H54 (cell line): ENCODE measurements around the gene EMILIN1.

Source experiments
- DNase-seq: peaks from one replicate; pipeline ENCODE4 v3.0.0; 2011; ENCODE audit warnings: low spot score, mixed read lengths; ENCODE audit not compliant: insufficient read length
- FAIRE-seq: peaks from 3 replicates; lab custom pipeline; 2011; peaks lifted over from hg19 to GRCh38; lab: Jason Lieb, UNC
- POLR2A ChIP-seq: IDR thresholded peaks from 2 replicates; pipeline ENCODE4 v1.6.1; 2011; ENCODE audit warnings: low read depth, mild to moderate bottlenecking, low read length

EMILIN1 gene

DNA sequence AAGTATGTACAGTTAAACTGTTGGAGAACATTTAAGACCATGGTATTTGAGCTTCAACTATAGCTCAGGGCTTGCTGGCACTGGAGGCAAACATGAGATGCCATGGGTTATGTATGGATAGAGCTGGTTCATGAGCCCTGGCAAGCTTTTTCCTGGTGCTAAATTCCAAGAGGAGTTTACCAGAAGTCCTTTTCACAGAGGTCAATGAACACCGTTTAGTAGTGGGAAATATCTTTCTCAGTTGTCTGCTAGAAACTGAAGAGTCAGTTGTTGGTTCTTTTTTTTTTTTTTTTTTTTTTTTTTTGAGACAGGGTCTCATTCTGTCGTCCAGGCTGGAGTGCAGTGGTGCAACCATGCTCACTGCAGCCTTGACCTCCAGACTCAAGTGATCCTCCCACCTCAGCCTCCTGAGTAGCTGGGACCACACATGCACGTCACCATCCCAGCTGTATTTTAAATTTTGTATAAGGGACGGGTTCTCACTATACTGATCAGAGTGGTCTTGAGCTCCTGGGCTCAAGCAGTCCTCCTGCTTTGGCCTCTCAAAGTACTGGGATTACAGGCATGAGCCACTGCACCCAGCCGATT is 9.5 kb downstream of the EMILIN1 start:
- FAIRE-seq (no peak), DNase-seq (no peak)
- no peak for TF ChIP-seq POLR2A

DNA sequence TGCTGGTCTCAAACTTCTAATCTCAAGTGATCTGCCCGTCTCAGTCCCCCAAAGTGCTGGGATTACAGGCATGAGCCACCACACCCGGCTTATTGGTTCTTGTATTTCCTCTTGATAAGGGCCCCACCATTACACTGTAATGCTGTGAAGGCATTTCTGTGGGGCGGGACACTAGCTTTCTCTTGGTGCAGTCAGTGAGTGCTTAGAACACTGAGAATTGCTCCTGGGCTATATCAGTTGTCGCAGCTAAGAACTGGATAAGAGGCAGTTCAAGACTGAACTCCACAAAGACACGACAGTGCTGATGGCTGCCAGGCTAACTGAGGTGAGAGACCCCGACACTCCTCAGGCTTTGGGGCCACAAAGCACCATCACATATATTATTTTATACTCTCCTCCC is 10.2 kb downstream of the EMILIN1 start:
- DNase-seq (no peak), FAIRE-seq (no peak)
- no peak for TF ChIP-seq POLR2A

DNA sequence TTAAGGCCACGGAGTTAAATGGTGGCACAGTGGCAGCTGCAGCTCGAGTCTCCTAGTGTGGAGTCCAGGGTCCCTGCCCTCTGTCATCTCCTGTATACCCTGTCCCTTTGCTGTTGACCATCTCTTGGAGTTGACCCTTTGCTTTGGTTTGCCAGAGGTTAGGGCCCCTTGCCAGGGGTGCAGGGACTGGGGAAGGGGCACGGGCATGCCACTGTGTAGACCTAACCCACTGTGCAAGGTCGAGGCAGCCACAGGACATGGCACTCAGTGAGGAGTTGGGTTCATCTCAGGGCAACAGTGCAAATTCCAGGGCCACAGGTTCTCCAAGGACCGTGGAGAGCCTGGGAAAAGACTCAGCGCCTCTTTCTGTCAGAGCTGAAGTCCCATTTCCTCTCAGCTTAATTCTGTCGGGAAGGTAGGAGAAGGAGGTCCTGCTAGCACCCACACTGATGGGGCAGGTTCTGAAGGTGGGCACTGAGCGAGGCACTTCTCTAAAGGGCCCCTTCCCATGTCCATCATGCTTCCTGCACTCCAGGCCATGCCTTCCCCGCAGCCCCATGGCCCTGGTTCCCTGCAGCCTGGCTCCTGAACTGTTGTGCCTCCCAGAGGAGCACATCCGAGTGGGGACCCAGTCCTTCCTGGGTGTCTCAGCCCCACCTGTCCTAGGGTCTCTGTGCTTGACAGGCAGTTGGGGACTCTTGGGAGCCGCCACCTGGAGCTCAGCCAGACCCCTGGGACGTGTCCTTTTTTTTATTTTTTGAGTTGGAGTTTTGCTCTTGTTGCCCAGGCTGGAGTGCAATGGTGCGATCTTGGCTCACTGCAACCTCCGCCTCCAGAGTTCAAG is 10.9 kb downstream of the EMILIN1 start:
- no peak for TF ChIP-seq POLR2A
- FAIRE-seq, result no peak
- no peak for DNase-seq

DNA sequence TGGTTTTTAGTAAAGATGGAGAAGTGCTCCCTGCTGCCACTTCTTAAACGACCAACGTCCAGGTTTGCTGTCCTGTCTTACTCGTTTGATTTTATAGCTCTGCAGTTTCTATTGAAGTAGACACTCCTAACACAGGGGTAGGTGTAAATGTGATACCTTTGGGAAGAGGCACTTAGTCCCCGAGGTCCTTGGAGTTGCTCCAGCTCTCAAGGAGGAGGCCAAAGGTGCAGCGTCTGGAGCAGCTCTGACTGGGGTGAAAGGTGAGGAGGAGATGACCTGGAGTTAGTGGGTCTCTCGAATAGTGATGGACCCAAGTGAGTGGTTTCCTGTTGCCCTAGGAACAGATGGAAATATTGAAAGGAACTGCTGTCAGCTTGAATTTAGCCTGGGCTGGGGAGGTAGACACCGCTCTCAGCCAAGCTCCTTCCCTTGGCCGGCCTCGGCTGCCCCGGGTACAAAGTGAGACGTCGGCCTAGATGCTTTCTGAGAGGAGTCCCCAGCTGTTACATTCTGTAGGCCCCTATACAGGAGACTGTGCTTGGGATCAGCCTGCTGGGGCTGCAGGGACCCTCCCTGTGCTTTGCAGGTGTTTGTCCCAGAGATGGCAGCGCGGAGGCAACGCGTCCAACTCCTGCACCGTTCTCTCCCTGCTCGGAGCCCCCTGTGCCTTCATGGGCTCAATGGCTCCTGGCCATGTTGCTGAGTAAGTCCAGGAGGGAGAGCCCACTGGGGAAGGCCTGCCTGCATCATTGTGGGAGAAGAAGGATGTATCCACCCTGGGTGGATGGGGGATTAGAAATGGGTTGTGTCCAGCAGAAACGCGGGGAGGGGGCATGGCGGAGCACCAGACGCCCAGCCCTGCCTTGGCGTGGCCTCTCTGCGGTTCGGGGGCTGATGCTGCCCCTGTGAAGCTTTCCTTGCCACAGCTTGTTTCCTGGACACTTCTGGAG is 13.6 kb downstream of the EMILIN1 start:
- DNase-seq (no peak), FAIRE-seq (no peak)
- TF ChIP-seq POLR2A, result no peak

DNA sequence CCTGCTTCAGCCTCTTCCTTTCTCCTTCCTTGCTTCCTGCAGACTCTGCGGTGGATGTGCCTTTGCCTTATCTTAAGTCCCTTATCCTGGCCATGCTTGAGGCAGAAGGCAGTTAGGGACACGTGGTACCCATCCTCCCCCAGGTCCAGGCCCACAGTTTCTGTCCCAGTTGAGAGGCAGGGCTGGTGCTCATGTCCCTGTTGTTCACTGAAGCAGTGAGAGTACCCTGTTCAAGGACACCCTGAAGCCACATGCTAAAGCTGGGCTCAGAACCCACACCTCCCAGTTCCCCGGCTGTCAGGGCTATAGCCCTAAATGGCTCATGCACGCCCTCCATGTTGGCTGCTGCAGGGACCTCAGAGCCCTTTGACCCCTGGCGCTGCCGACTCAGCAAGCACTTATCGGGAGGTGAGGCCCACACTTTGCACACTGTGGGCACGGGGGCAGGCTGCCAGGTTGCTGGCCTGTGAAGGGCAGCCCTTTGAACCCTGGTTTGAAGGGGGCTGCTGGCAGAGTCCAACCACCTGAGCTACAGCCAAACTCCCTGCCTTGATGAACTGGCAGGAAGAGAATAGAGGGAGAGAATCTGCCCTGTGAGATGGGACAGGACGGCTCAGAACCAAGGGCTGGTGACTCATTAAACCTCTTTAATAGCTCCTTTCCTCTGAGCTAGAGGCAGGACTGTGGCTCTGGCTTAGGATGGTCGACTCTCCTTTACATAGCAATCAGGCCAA is 14.4 kb downstream of the EMILIN1 start:
- DNase-seq (no peak), FAIRE-seq (no peak)
- TF ChIP-seq POLR2A, result no peak

DNA sequence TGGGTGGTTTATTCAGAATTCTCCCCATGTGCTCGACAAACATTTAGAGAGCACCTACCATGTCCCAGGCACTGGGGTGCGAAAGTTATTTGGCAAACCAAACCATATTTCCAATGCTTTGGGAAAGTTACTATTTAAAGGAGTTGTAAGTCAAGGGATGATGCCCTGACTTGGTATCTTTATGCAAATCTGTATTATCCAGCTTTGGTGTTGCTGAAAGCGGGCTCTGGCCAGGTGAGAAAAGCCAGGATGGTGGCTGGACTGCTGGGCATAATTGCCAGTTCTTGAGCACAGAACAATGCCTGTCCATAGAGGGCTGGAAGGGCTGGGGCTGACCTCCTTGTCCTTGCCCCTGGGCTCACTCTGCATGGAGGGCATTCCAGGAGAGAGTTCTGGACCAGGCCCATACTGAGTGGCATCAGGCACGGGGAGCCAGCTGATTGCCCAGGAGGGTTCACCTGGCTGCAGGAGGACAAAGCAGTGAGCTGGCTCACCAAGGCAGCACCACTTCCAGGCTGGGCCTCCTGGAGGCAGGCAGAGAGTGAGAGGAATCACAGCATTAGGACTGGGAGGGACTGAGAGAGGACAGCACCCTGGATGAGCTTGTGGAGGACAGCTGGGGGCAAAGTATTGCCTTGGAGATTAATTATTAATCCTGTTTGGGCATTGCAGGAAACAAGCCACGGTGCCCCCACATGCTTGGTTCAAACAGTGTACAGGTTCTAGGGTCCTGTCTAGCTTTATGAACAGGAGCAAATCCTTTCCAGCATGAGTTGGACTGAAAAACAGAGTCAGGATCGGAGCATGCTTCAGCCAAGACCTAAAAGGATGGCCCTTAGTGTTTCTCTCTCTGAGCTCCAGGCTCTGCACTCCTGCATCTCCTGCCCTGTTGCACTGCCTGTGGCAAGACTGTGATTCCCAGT is 15.3 kb downstream of the EMILIN1 start:
- FAIRE-seq (no peak), DNase-seq (no peak)
- no peak for TF ChIP-seq POLR2A

DNA sequence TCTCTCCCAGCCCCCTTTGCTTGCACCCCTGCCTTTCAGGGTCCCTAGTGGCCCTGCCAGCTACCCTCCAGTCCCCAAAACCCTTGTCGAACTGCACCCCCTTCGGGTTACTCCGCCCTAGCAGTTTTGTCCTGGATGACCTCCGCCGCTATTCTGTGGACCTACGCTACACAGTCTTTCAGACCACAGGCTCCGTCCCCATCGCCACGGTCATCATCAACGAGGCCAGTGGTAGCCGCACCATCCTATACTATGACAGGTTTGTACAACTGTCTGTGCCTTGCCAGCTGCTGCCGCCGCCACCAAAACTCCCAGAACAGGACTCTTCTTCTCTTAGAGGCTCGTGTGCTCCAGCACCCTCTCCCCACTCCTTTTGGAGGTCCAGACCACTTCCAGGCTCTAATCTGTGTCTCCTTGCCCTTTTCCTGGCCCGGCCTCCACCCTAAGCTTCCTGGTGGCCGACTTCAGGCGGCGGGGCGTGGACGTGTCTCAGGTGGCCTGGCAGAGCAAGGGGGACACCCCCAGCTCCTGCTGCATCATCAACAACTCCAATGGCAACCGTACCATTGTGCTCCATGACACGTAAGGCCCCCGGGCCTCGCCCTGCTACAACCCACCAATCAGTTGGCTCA is 16.1 kb downstream of the EMILIN1 start:
- FAIRE-seq, result no peak
- no peak for DNase-seq
- no peak for TF ChIP-seq POLR2A

DNA sequence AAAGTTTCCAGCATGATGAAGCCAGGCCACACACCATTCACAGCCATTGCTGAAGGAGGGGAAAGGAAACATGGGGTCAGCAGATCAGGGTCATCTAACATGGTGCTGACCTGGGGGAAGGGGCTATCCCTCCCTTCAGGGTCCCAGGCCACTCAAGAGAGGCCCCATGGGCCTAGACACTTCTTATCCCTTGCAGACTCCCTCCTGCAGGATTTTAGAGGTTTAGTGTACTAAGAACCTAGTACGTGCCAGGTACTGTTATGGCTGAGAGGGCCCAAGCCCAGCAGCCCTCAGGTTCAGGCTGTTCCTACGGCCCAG is 17.0 kb downstream of the EMILIN1 start:
- DNase-seq, result no peak
- no peak for TF ChIP-seq POLR2A
- FAIRE-seq, result no peak

DNA sequence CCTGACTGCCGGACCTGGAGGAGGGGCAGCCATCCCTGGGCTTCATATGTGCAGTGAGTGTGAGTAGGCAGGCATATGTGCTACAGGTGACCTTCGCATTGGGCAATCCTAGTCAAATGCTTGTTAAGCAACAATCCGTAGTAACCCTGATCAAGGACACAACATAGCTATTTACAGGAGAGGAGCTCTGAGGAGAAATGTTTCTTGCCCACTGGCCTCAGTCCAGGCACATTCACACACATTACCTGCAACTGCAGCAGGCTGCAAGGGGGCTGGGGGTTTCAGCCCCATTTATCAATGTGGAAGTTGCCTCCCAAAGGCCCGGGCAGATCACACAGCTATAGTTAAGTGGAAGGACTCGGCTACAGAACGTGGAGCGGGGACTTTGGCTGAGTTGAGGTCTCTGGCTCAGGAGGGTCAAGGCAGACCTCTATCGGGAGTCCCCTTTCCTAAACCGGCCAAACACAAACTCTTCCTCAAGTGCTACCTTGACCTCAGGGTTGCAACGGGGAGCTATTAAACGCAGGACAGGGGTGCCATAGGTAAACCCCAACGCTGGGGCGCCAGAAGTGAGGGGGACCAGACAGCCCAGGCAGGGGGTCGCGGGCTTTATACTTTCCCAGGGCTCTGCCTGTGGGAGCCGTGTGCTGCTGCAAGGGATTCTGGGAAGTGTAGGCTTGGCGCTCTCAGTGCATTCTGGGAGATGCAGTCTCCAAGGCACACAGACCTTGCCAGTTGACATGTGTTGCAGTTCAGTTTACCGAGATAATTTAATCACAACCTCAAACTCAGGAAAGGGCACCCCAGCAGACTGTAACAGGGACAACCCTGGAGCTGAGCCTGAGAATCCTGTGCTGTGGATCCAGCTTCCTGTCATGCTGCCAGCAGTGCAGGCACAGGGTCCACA is 17.6 kb downstream of the EMILIN1 start:
- peak; percentile 6 for FAIRE-seq
- DNase-seq, result peak; percentile 54
- TF ChIP-seq POLR2A, result no peak

DNA sequence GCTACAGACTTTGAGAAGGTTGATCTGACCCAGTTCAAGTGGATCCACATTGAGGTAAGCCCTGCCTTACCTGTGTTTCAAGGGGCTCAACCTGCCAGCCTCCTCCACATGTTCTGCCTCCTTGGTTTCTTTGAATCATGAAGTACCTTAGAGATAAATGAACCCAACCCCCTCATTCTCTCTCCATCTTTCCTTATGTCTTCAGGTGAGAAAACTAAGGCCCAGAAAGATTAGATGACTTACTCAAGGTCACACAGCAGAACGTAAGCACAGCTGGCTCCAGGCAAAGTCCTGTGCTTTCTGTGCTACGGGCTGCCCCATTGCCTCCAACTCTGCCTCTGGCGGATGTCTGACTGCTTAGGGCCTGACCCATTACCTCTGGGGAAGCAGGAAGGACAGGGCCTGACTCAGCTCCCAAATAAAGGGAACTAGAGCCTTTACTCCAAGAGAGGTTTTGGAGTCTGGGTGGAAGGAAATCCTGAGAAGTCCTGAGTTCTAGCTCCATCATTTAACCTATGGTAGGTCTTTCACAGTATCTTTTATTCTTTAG is 18.4 kb downstream of the EMILIN1 start:
- no peak for TF ChIP-seq POLR2A

DNA sequence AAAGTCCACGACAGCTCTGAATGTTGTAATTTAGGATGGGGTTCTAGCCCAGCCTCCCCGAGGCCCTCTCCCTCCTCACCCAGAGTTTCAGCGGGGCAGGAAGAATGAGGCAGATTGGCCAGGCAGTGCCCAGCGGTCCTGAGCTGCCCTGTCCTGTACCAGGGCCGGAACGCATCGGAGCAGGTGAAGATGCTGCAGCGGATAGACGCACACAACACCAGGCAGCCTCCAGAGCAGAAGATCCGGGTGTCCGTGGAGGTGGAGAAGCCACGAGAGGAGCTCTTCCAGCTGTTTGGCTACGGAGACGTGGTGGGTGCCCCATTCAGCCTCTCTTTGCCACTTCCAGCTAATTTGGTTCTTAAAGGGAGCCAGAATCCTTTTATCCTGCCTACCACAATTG is 18.9 kb downstream of the EMILIN1 start:
- FAIRE-seq (no peak), DNase-seq (no peak)
- no peak for TF ChIP-seq POLR2A

More for the DNA sequence above, 18.4 kb downstream of the EMILIN1 start:
- FAIRE-seq, result no peak
- no peak for DNase-seq
